ENCODE data around the gene PLEKHA1. TPM values are rescaled to one million over a fixed set of nuclear protein-coding genes. Genes with fewer than 3 reads are reported as not detected.
A peak's percentile ranks its signal among the peaks of the same experiment; 100 is the strongest.

Gene PLEKHA1
- polyA plus RNA-seq, 3 donors, result 5.5 to 14.9 (median 12.3) TPM

DNA sequence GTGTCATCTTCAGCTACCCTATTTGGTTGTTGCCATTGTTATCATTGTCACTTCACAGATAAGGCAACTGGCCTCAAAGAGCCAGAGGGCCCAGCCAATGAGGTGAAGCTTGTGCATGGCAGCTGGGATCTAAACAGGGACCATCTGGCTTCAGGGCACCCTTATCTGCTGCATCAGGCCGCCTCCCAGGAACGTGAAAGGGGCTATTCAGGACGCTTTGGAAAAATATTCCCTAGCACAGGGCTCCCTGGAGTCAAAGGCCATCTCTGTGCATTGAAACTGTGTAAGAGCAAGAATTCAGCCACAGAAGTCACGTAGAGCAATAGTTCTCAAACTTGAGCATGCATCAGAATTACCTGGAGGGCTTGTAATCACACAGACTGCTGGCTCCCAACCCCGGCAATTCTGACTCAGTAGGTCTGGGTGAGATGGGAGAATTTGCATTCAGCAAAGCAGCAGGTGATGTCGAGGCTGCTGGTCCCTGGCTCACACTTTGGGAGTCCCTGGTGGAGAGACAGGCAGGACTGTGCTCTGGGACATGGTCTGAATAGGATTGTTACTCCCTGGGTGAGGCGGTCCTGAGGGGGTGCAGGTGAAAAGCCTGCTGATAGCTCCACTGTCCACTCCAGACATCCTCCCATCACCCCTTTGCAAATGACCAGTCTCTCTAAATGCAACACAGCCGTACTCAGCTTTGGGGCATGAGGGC lies 21.5 kb upstream of the PLEKHA1 start:
- H3K4me1 Mint-ChIP-seq, result no peaks in the 10 kb centered on the region
- Histone ChIP-seq H3K4me3 (replicated peaks in 1 of 3; ENCODE audit: low read depth in 2 of 3, low read length in 3 of 3) (no peak overlapping the region), H3K27ac (ENCODE audit: low read depth in 1 of 2, low read length in 2 of 2) (no peak overlapping the region), H3K9ac (ENCODE audit: insufficient read depth, low read length, poor library complexity, severe bottlenecking) (no peak overlapping the region), H3K9me3 (replicated peaks in 1 of 2; ENCODE audit: control insufficient read depth in 1 of 2, insufficient read depth in 1 of 2, low read length in 2 of 2) (no peaks in the 10 kb centered on the region), H3K36me3 (replicated peaks in 1 of 2; ENCODE audit: control insufficient read depth in 1 of 2, insufficient read depth in 2 of 2, low read length in 2 of 2) (no peaks in the 10 kb centered on the region), H4K20me1 (ENCODE audit: insufficient read depth, low read length) (no peaks in the 10 kb centered on the region), H2AFZ (ENCODE audit: insufficient read depth, low read depth, low read length, poor library complexity, severe bottlenecking) (no peak overlapping the region), H3K4me2 (replicated peaks; ENCODE audit: extremely low read depth, low read length, poor library complexity, severe bottlenecking) (no peak overlapping the region), H3K4me1 (ENCODE audit: control insufficient read depth in 1 of 2, insufficient read depth in 2 of 2, low read length in 2 of 2) (no peaks in the 10 kb centered on the region), H3K79me2 (ENCODE audit: insufficient read depth, low read length) (no peaks in the 10 kb centered on the region), H3K27me3 (ENCODE audit: control insufficient read depth in 2 of 2, insufficient read depth in 2 of 2, low read length in 2 of 2) (no peaks in the 10 kb centered on the region)
- peaks cover 0 to 8% (median 4%) of the 10 kb centered on the region in 7 donors for H3K9me3 Mint-ChIP-seq
- TF ChIP-seq, protein P1, sequence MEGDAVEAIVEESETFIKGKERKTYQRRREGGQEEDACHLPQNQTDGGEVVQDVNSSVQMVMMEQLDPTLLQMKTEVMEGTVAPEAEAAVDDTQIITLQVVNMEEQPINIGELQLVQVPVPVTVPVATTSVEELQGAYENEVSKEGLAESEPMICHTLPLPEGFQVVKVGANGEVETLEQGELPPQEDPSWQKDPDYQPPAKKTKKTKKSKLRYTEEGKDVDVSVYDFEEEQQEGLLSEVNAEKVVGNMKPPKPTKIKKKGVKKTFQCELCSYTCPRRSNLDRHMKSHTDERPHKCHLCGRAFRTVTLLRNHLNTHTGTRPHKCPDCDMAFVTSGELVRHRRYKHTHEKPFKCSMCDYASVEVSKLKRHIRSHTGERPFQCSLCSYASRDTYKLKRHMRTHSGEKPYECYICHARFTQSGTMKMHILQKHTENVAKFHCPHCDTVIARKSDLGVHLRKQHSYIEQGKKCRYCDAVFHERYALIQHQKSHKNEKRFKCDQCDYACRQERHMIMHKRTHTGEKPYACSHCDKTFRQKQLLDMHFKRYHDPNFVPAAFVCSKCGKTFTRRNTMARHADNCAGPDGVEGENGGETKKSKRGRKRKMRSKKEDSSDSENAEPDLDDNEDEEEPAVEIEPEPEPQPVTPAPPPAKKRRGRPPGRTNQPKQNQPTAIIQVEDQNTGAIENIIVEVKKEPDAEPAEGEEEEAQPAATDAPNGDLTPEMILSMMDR (IDR thresholded peaks at IDR 0.05), result no peak
- H3K4me3 Mint-ChIP-seq, result peak overlapping the region in 1 of 2 donors; percentile 4
- WGBS (ENCODE audit: insufficient coverage), result 54% methylated on average over 6 of the region's 8 CpGs
- intact Hi-C loops (cut with micrococcal nuclease), result no loop called here
- peaks cover 2 to 5% (median 2%) of the 10 kb centered on the region in 3 donors for H3K27me3 Mint-ChIP-seq (ENCODE audit: low read depth in 3 of 3)
- H3K27ac Mint-ChIP-seq, result no peak overlapping the region
- no peaks in the 10 kb centered on the region for H3K36me3 Mint-ChIP-seq
- DNase-seq, result no peak

DNA sequence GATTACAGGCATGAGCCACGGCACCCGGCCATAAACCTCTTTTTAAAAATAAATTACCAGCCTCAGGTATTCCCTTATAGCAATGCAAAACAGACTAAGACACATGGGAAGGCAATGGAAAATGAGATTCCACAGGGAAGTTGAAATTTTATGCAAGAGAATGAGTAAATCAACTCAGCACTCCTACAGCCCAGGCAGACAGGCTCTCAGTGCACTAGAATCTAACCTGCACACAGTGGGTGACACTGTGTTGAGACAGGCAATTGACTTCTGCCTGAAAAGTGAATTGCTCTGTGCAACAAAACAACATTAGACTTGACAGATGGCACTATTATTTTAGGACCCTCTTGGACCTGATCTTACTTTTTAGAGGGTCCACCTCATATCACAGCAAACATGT lies 20.1 kb upstream of the PLEKHA1 start:
- H2AFZ ChIP-seq (ENCODE audit: insufficient read depth, low read depth, low read length, poor library complexity, severe bottlenecking), result no peak overlapping the region
- no peaks in the 10 kb centered on the region for H3K4me1 ChIP-seq (ENCODE audit: control insufficient read depth in 1 of 2, insufficient read depth in 2 of 2, low read length in 2 of 2)
- H3K36me3 ChIP-seq (replicated peaks in 1 of 2; ENCODE audit: control insufficient read depth in 1 of 2, insufficient read depth in 2 of 2, low read length in 2 of 2), result no peaks in the 10 kb centered on the region
- no peaks in the 10 kb centered on the region for H3K9me3 ChIP-seq (replicated peaks in 1 of 2; ENCODE audit: control insufficient read depth in 1 of 2, insufficient read depth in 1 of 2, low read length in 2 of 2)
- no peak overlapping the region for H3K4me2 ChIP-seq (replicated peaks; ENCODE audit: extremely low read depth, low read length, poor library complexity, severe bottlenecking)
- Mint-ChIP-seq H3K9me3 (peaks cover 0 to 15% (median 11%) of the 10 kb centered on the region in 7 donors), H3K4me3 (no peak overlapping the region), H3K27me3 (ENCODE audit: low read depth in 3 of 3) (peaks cover 0 to 7% (median 7%) of the 10 kb centered on the region in 3 donors), H3K27ac (peak overlapping the region in 1 of 7 donors; percentile 43), H3K36me3 (no peaks in the 10 kb centered on the region), H3K4me1 (no peaks in the 10 kb centered on the region)
- TF ChIP-seq, protein P1 (IDR thresholded peaks at IDR 0.05), result no peak
- H3K9ac ChIP-seq (ENCODE audit: insufficient read depth, low read length, poor library complexity, severe bottlenecking), result no peak overlapping the region
- no peak for DNase-seq
- no peaks in the 10 kb centered on the region for H3K79me2 ChIP-seq (ENCODE audit: insufficient read depth, low read length)
- no peaks in the 10 kb centered on the region for H3K27me3 ChIP-seq (ENCODE audit: control insufficient read depth in 2 of 2, insufficient read depth in 2 of 2, low read length in 2 of 2)
- no CpG with 5 or more reads among the region's 2 CpGs for WGBS (ENCODE audit: insufficient coverage)
- H3K27ac ChIP-seq (ENCODE audit: low read depth in 1 of 2, low read length in 2 of 2), result no peak overlapping the region
- no peaks in the 10 kb centered on the region for H4K20me1 ChIP-seq (ENCODE audit: insufficient read depth, low read length)
- no peak overlapping the region for H3K4me3 ChIP-seq (replicated peaks in 1 of 3; ENCODE audit: low read depth in 2 of 3, low read length in 3 of 3)
- intact Hi-C loops (cut with micrococcal nuclease), result no loop called here
